Kidney (tissue), 14 donors: ENCODE results near the gene UBE2L6. TPM values are rescaled to one million over a fixed set of nuclear protein-coding genes. Genes with fewer than 3 reads are reported as not detected.
A peak's percentile ranks its signal among the peaks of the same experiment; 100 is the strongest.

Source experiments
- DNase-seq, 5 donors: peaks; one replicate each; pipeline ENCODE4 v3.0.0-alpha.2; 2013 to 2020
- FAIRE-seq: peaks from 2 replicates; lab custom pipeline; 2012; peaks lifted over from hg19 to GRCh38; lab: Jason Lieb, UNC
- H3K27ac ChIP-seq, 2 donors: one replicate each; pipeline ENCODE4 v1.7.0; 2013; ENCODE audit warnings: low read depth in 2 of 2, low read length in 2 of 2, inconsistent platforms in 1 of 2
- H3K27me3 ChIP-seq: one replicate; pipeline ENCODE4 v1.7.1; 2013; ENCODE audit warnings: low read length, inconsistent platforms; ENCODE audit not compliant: control insufficient read depth, insufficient read depth
- H3K36me3 ChIP-seq, 3 donors: one replicate each; pipeline versions ENCODE4 v1.7.0 to v1.7.1; 2013; ENCODE audit warnings: low read length in 3 of 3, control low read depth in 1 of 3, inconsistent platforms in 1 of 3; ENCODE audit not compliant: insufficient read depth in 3 of 3, control insufficient read depth in 2 of 3
- H3K4me1 ChIP-seq, 3 donors: one replicate each; pipeline versions ENCODE4 v1.7.0 to v1.7.1; 2013; ENCODE audit warnings: low read length in 3 of 3, inconsistent platforms in 1 of 3, low read depth in 1 of 3; ENCODE audit not compliant: control insufficient read depth in 2 of 3, insufficient read depth in 2 of 3
- H3K4me3 ChIP-seq, 3 donors: one replicate each; pipeline versions ENCODE4 v1.7.0 to v1.8.1; 2013; ENCODE audit warnings: low read length in 3 of 3, control low read depth in 1 of 3, inconsistent platforms in 1 of 3
- H3K9ac ChIP-seq, 3 donors: one replicate each; pipeline versions ENCODE4 v1.7.0 to v1.7.1; 2013; ENCODE audit warnings: low read length in 3 of 3, control low read depth in 1 of 3, inconsistent platforms in 1 of 3
- H3K9me3 ChIP-seq, 3 donors: one replicate each; pipeline versions ENCODE4 v1.7.0 to v1.7.1; 2013; ENCODE audit warnings: low read length in 3 of 3, control low read depth in 1 of 3, inconsistent platforms in 1 of 3; ENCODE audit not compliant: control insufficient read depth in 2 of 3, insufficient read depth in 1 of 3
- intact Hi-C: fragments of 100-400 bp; cut with DNase I; formaldehyde crosslinking; loops from one replicate; pipeline ENCODE4 v1.11.1; 2022
- polyA plus RNA-seq: library from polyadenylated mRNA; stranded (reverse); fragments of 350-450 nt; fragmentation: Illumina TruSeq; extraction: RNeasy Lipid Tissue Mini Kit (QIAGEN cat#74804); gene quantifications from one replicate; pipeline ENCODE4 v1.2.3, GENCODE V29; 2014; ENCODE audit warnings: low read depth, low replicate concordance; ENCODE audit not compliant: insufficient read depth
- total RNA-seq: library from RNA; stranded (reverse); fragmentation: NEBNext Ultra II Directional; extraction: Animal tissue kit (Norgen Biotek cat#: 25700); gene quantifications from one replicate; pipeline ENCODE4 v1.2.1, GENCODE V29; 2021
- TF ChIP-seq, protein P1 (sequence below): IDR thresholded peaks from 3 replicates; pipeline ENCODE4 v1.5.1; 2012; ENCODE audit warnings: mild to moderate bottlenecking, moderate library complexity, borderline replicate concordance; ENCODE audit not compliant: insufficient read depth; ENCODE audit errors: extremely low read depth
- donor health status: control.
- donor health status: control.
- donor health status: control.
- donor health status: control.
- donor health status: control.
- donor health status: DM: yes; HTN: yes; CAD: no.
- donor health status: Normal renal cell carcinoma (clear cell type).

Gene UBE2L6
- total and polyA plus RNA-seq, 2 donors from 2014 or later, result 71.4 to 73.9 TPM

DNA sequence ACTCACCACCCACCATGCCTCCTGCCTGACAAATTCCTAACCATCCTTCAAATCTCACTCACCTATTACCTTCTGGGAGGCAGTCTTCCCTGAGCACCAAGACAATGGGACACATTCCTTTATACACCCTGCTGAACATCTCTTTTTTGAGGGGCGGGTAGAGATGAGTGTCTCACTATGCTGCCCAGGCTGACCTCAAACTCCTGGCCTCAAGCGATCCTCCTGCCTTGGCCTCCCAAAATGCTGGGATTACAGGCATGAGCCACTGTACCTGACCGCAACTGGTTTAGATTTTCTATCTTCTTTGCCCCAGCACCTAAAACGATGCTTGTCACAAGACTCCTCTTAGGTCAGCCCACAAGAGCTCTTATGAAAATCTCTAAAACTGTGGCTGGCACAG lies 44.1 kb downstream of the UBE2L6 start:
- H3K36me3 ChIP-seq, result peaks cover 0 to 3% (median 2%) of the 10 kb centered on the region in 3 donors
- no peak overlapping the region for H3K27ac ChIP-seq
- no peak overlapping the region for H3K9ac ChIP-seq
- H3K27me3 ChIP-seq, result no peaks in the 10 kb centered on the region
- H3K4me1 ChIP-seq, result no peaks in the 10 kb centered on the region
- TF ChIP-seq, protein P1, sequence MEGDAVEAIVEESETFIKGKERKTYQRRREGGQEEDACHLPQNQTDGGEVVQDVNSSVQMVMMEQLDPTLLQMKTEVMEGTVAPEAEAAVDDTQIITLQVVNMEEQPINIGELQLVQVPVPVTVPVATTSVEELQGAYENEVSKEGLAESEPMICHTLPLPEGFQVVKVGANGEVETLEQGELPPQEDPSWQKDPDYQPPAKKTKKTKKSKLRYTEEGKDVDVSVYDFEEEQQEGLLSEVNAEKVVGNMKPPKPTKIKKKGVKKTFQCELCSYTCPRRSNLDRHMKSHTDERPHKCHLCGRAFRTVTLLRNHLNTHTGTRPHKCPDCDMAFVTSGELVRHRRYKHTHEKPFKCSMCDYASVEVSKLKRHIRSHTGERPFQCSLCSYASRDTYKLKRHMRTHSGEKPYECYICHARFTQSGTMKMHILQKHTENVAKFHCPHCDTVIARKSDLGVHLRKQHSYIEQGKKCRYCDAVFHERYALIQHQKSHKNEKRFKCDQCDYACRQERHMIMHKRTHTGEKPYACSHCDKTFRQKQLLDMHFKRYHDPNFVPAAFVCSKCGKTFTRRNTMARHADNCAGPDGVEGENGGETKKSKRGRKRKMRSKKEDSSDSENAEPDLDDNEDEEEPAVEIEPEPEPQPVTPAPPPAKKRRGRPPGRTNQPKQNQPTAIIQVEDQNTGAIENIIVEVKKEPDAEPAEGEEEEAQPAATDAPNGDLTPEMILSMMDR, result no peak
- intact Hi-C loops, result no loop called here
- H3K9me3 ChIP-seq, result no peaks in the 10 kb centered on the region
- DNase-seq (no peak), FAIRE-seq (no peak)
- no peak overlapping the region for H3K4me3 ChIP-seq

DNA sequence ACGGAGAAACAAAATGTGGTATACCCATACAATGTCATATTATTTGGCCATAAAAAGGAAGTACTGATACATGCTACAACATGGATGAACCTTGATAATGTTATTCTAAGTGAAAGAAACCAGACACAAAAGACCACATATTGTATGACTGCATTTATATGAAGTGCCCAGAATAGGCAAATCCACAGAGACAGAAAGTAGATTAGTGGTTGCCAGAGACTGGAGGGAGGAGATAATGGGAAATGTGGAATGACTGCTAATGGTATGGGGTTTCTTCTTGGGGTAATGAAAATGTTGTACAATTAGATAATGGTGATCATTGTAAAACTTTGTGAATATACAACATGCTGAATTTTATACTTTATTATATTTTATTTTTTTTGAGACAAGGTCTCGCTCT lies 46.4 kb downstream of the UBE2L6 start:
- DNase-seq (no peak), FAIRE-seq (no peak)
- H3K27me3 ChIP-seq, result peaks cover 1% of the 10 kb centered on the region
- no peaks in the 10 kb centered on the region for H3K36me3 ChIP-seq
- H3K9ac ChIP-seq, result no peak overlapping the region
- no peak overlapping the region for H3K27ac ChIP-seq
- intact Hi-C loops, result no loop called here
- peaks cover 0 to under 1% (median 0%) of the 10 kb centered on the region in 3 donors for H3K4me1 ChIP-seq
- TF ChIP-seq, protein P1, result no peak
- no peak overlapping the region for H3K4me3 ChIP-seq
- no peaks in the 10 kb centered on the region for H3K9me3 ChIP-seq

DNA sequence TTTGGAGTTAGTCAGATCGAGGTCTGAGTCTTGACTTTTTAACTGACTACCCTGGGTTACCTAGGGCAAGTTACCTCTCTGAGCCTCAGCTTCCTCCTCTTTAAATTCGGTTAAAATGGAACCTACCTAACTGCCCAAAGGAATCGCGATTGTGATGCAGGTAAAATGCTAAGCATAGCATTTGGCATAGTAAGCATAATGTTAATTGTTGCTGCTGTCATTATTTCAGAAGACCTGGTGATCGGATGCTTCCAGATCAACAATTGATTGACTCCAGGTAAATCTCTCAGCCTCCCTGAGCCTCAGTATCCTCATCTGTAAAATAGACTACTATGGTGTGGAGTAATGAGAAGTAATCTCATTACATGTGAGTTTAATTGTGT lies 51.4 kb downstream of the UBE2L6 start:
- Histone ChIP-seq H3K36me3 (no peaks in the 10 kb centered on the region), H3K4me1 (peaks cover 0 to 9% (median 0%) of the 10 kb centered on the region in 3 donors), H3K4me3 (peak overlapping the region; percentile 22 to 82 (median 77)), H3K27ac (no peak overlapping the region), H3K27me3 (peaks cover 4% of the 10 kb centered on the region), H3K9me3 (no peaks in the 10 kb centered on the region), H3K9ac (peak overlapping the region; percentile 1 to 52 (median 37))
- TF ChIP-seq, protein P1, result no peak
- DNase-seq, result no peak
- intact Hi-C loops, result no loop called here
- no peak for FAIRE-seq
